Body of pancreas (tissue), 4 donors: ENCODE measurements around the gene ANKRD44. TPM values are rescaled to one million over a fixed set of nuclear protein-coding genes. Genes with fewer than 3 reads are reported as not detected.

ENCODE experiments used
- ATAC-seq: fragments of 150-250 bp; one replicate; pipeline ENCODE4 v1.9.1; 2016
- DNase-seq, 4 donors: peaks; one replicate each; pipeline ENCODE4 v3.0.0-alpha.2; 2019
- H3K27ac ChIP-seq, 4 donors: fragments of 200-600 bp; sonication (generic); 1 replicate in 3 of 4; 2 replicates in 1 of 4; pipeline versions ENCODE4 v1.5.1 to v1.6.1; 2016 to 2019; ENCODE audit warnings: mild to moderate bottlenecking in 1 of 4, mixed read lengths in 1 of 4, moderate library complexity in 1 of 4
- H3K27me3 ChIP-seq, 2 donors: fragments of 200-600 bp; sonication (generic); one replicate each; pipeline ENCODE4 v1.6.0; 2016; ENCODE audit warnings: mild to moderate bottlenecking in 1 of 2
- H3K36me3 ChIP-seq, 2 donors: fragments of 200-600 bp; sonication (generic); replicated peaks in 1 of 2; 2 replicates each; pipeline ENCODE4 v1.5.1; 2016; ENCODE audit warnings: low read depth in 2 of 2; ENCODE audit not compliant: insufficient read depth in 1 of 2
- H3K4me1 ChIP-seq: fragments of 200-600 bp; sonication (generic); one replicate; pipeline ENCODE4 v1.6.0; 2016
- H3K4me3 ChIP-seq, 2 donors: fragments of 200-600 bp; sonication (generic); 1 replicate in 1 of 2; 2 replicates in 1 of 2; pipeline ENCODE4 v1.5.1; 2016 to 2019
- H3K9me3 ChIP-seq, 3 donors: fragments of 200-600 bp; sonication (generic); 1 replicate in 2 of 3; 2 replicates in 1 of 3; pipeline ENCODE4 v1.5.1; 2016
- CTCF ChIP-seq, 7 experiments: fragments of 450-650 bp in 4 of 7; fragments of 200-600 bp in 3 of 7; sonication (generic) in 3 of 7; IDR thresholded peaks; one replicate each; pipeline ENCODE4 v1.5.1; 2016 to 2019; ENCODE audit warnings: antibody characterized with exemption in 7 of 7
- POLR2A ChIP-seq, 3 donors: fragments of 450-650 bp; IDR thresholded peaks; one replicate each; pipeline ENCODE4 v1.6.1; 2016; ENCODE audit warnings: antibody characterized with exemption in 3 of 3, mild to moderate bottlenecking in 2 of 3
- WGBS, 2 donors: methylation state at CpG; one replicate each; pipeline ENCODE4 v1.1.5; 2017; 5-methylcytosine and 5-hydroxymethylcytosine counted together
- intact Hi-C: fragments of 100-400 bp; cut with DNase I; formaldehyde crosslinking; loops from one replicate; pipeline ENCODE4 v1.15.1; 2023
- total RNA-seq, 2 donors: library from RNA; depleted of rRNA; stranded (reverse); fragments of >200 nt; gene quantifications; one replicate each; pipeline ENCODE4 v1.1.0, GENCODE V29; 2016

ANKRD44 gene
- total RNA-seq, 2 donors from 2014 or later = 12.2 TPM

GRCh38 chr2:197124639-197125390, 185.8 kb downstream of the ANKRD44 start:
- DNase-seq (no peak), ATAC-seq (no peak)
- intact Hi-C loops = no loop called here
- Histone ChIP-seq H3K4me3 (no peak overlapping the region), H3K36me3 (no peaks in the 10 kb centered on the region), H3K27ac (no peak overlapping the region), H3K27me3 (no peaks in the 10 kb centered on the region), H3K4me1 (no peaks in the 10 kb centered on the region), H3K9me3 (no peaks in the 10 kb centered on the region)
- WGBS, 2 donors = 75 to 79% methylated on average over 7 of the region's 7 CpGs
- TF ChIP-seq POLR2A (IDR thresholded peaks at IDR 0.05) = no peak
- TF ChIP-seq CTCF (IDR thresholded peaks at IDR 0.05) = no peak

- DNase-seq (no peak), ATAC-seq (no peak)
- Histone ChIP-seq H3K27me3 (no peaks in the 10 kb centered on the region), H3K4me1 (no peaks in the 10 kb centered on the region), H3K4me3 (no peak overlapping the region), H3K36me3 (no peaks in the 10 kb centered on the region), H3K27ac (no peak overlapping the region), H3K9me3 (no peaks in the 10 kb centered on the region)
- TF ChIP-seq CTCF (IDR thresholded peaks at IDR 0.05) = no peak
- TF ChIP-seq POLR2A (IDR thresholded peaks at IDR 0.05) = no peak
- WGBS, 2 donors = 94 to 96% methylated on average over 1 of the region's 1 CpG
- intact Hi-C loops = no loop called here
Measured at GRCh38 chr2:197122821-197123220, 187.8 kb downstream of the ANKRD44 start.

- no peak overlapping the region for H3K4me3 ChIP-seq
- ATAC-seq (no peak), DNase-seq (no peak)
- intact Hi-C loops = no loop called here
- H3K36me3 ChIP-seq = no peaks in the 10 kb centered on the region
- 82 to 85% methylated on average over 6 of the region's 6 CpGs for WGBS, 2 donors
- no peak overlapping the region for H3K27ac ChIP-seq
- H3K4me1 ChIP-seq = no peaks in the 10 kb centered on the region
- no peaks in the 10 kb centered on the region for H3K27me3 ChIP-seq
- TF ChIP-seq POLR2A (IDR thresholded peaks at IDR 0.05) = no peak
- TF ChIP-seq CTCF (IDR thresholded peaks at IDR 0.05) = no peak
- no peaks in the 10 kb centered on the region for H3K9me3 ChIP-seq
Measured at GRCh38 chr2:197121756-197122385, 188.7 kb downstream of the ANKRD44 start.

- no peak for TF ChIP-seq POLR2A (IDR thresholded peaks at IDR 0.05)
- no peak for TF ChIP-seq CTCF (IDR thresholded peaks at IDR 0.05)
- 86 to 96% methylated on average over 8 of the region's 8 CpGs for whole genome bisulfite sequencing, 2 donors
- H3K36me3 ChIP-seq = no peaks in the 10 kb centered on the region
- H3K4me1 ChIP-seq = no peaks in the 10 kb centered on the region
- no peaks in the 10 kb centered on the region for H3K9me3 ChIP-seq
- no peak overlapping the region for H3K27ac ChIP-seq
- H3K4me3 ChIP-seq = no peak overlapping the region
- DNase-seq = no peak
- no peaks in the 10 kb centered on the region for H3K27me3 ChIP-seq
- ATAC-seq = no peak
- intact Hi-C loops = no loop called here
Measured at GRCh38 chr2:197121255-197121654, 189.3 kb downstream of the ANKRD44 start.
